ENCODE results near the gene FANCD2. TPM values are rescaled to one million over a fixed set of nuclear protein-coding genes. Genes with fewer than 3 reads are reported as not detected.
"Not testable (repeated sequence)": the region's sequence is repeated elsewhere in the genome, so short reads cannot be mapped to it uniquely, and the experiment has no call there.

Gene FANCD2
- total and polyA plus RNA-seq, 2 experiments from 2014 or later, result 3.8 to 6.1 TPM

GRCh38 chr3:10088256-10088655 lies 62.0 kb downstream of the FANCD2 start:
- Histone ChIP-seq H3K36me3 (ENCODE audit: low read depth) (no peaks in the 10 kb centered on the region), H3F3A (ENCODE audit: insufficient read depth) (no peaks in the 10 kb centered on the region), H3K4me3 (no peak overlapping the region), H3K4me1 (ENCODE audit: insufficient read depth) (no peaks in the 10 kb centered on the region), H3K27ac (no peak overlapping the region), H3K9ac (no peak overlapping the region), H3K79me2 (ENCODE audit: insufficient read depth) (no peaks in the 10 kb centered on the region), H3K9me3 (ENCODE audit: low read depth) (no peaks in the 10 kb centered on the region), H3K9me2 (ENCODE audit: insufficient read depth) (no peaks in the 10 kb centered on the region), H2AFZ (no peak overlapping the region), H3K27me3 (replicated peaks; ENCODE audit: insufficient read depth) (no peaks in the 10 kb centered on the region), H3K4me2 (ENCODE audit: unreplicated experiment) (no peak overlapping the region), H4K20me1 (ENCODE audit: insufficient read depth) (no peaks in the 10 kb centered on the region)
- 85 to 95% methylated on average over 4 of the region's 4 CpGs for WGBS, 2 experiments (ENCODE audit: low coverage in 1 of 2, low lambda C conversion rate in 2 of 2, missing lambda C conversion rate in 2 of 2)
- in situ Hi-C loops (cut with MboI), result no loop called here
- TF ChIP-seq EZH2phosphoT487 (IDR thresholded peaks at IDR 0.05; ENCODE audit: insufficient read depth, low read depth), result no peak
- TF ChIP-seq EZH2 (IDR thresholded peaks at IDR 0.05; ENCODE audit: insufficient read depth, poor library complexity, severe bottlenecking), result no peak
- DNase-seq, result peak; percentile 13

- H3K9me2 ChIP-seq (ENCODE audit: insufficient read depth), result no peaks in the 10 kb centered on the region
- in situ Hi-C loops (cut with MboI), result no loop called here
- H3K4me2 ChIP-seq (ENCODE audit: unreplicated experiment), result no peak overlapping the region
- no peaks in the 10 kb centered on the region for H3K27me3 ChIP-seq (replicated peaks; ENCODE audit: insufficient read depth)
- no peaks in the 10 kb centered on the region for H4K20me1 ChIP-seq (ENCODE audit: insufficient read depth)
- no peaks in the 10 kb centered on the region for H3K9me3 ChIP-seq (ENCODE audit: low read depth)
- H3F3A ChIP-seq (ENCODE audit: insufficient read depth), result no peaks in the 10 kb centered on the region
- no peak overlapping the region for H2AFZ ChIP-seq
- 97% methylated on average over 6 of the region's 6 CpGs for WGBS, 2 experiments (ENCODE audit: low coverage in 1 of 2, low lambda C conversion rate in 2 of 2, missing lambda C conversion rate in 2 of 2)
- no peak overlapping the region for H3K4me3 ChIP-seq
- TF ChIP-seq EZH2phosphoT487 (IDR thresholded peaks at IDR 0.05; ENCODE audit: insufficient read depth, low read depth) (no peak), EZH2 (IDR thresholded peaks at IDR 0.05; ENCODE audit: insufficient read depth, poor library complexity, severe bottlenecking) (no peak)
- H3K9ac ChIP-seq, result no peak overlapping the region
- no peaks in the 10 kb centered on the region for H3K4me1 ChIP-seq (ENCODE audit: insufficient read depth)
- no peaks in the 10 kb centered on the region for H3K36me3 ChIP-seq (ENCODE audit: low read depth)
- H3K79me2 ChIP-seq (ENCODE audit: insufficient read depth), result no peaks in the 10 kb centered on the region
- no peak for DNase-seq
- no peak overlapping the region for H3K27ac ChIP-seq
Measured at GRCh38 chr3:10090179-10090578, 63.9 kb downstream of the FANCD2 start.

- H2AFZ ChIP-seq; H3K27ac ChIP-seq; H3K79me2 ChIP-seq (ENCODE audit: insufficient read depth); in situ Hi-C loops (cut with MboI); H3K9me2 ChIP-seq (ENCODE audit: insufficient read depth); DNase-seq; H4K20me1 ChIP-seq (ENCODE audit: insufficient read depth); H3K9me3 ChIP-seq (ENCODE audit: low read depth); H3K36me3 ChIP-seq (ENCODE audit: low read depth); H3F3A ChIP-seq (ENCODE audit: insufficient read depth); H3K4me1 ChIP-seq (ENCODE audit: insufficient read depth); H3K4me2 ChIP-seq (ENCODE audit: unreplicated experiment); H3K27me3 ChIP-seq (replicated peaks; ENCODE audit: insufficient read depth); H3K9ac ChIP-seq; H3K4me3 ChIP-seq: not testable (repeated sequence)
- 93 to 100% methylated on average over 1 of the region's 1 CpG for WGBS, 2 experiments (ENCODE audit: low coverage in 1 of 2, low lambda C conversion rate in 2 of 2, missing lambda C conversion rate in 2 of 2)
Measured at GRCh38 chr3:10090774-10091173, 64.5 kb downstream of the FANCD2 start.

GRCh38 chr3:10091387-10091786 lies 65.2 kb downstream of the FANCD2 start:
- H3K4me1 ChIP-seq (ENCODE audit: insufficient read depth); H3K79me2 ChIP-seq (ENCODE audit: insufficient read depth); H3K9me3 ChIP-seq (ENCODE audit: low read depth); in situ Hi-C loops (cut with MboI); H3K27me3 ChIP-seq (replicated peaks; ENCODE audit: insufficient read depth); H3K36me3 ChIP-seq (ENCODE audit: low read depth); H3K4me2 ChIP-seq (ENCODE audit: unreplicated experiment); H3K9me2 ChIP-seq (ENCODE audit: insufficient read depth); DNase-seq; H2AFZ ChIP-seq; H3K4me3 ChIP-seq; H3K27ac ChIP-seq; H3K9ac ChIP-seq; H4K20me1 ChIP-seq (ENCODE audit: insufficient read depth); H3F3A ChIP-seq (ENCODE audit: insufficient read depth): not testable (repeated sequence)
- WGBS, 2 experiments (ENCODE audit: low coverage in 1 of 2, low lambda C conversion rate in 2 of 2, missing lambda C conversion rate in 2 of 2), result 81 to 95% methylated on average over 2 of the region's 2 CpGs

GRCh38 chr3:10093678-10094077 lies 67.4 kb downstream of the FANCD2 start:
- no peaks in the 10 kb centered on the region for H3K36me3 ChIP-seq (ENCODE audit: low read depth)
- no peak overlapping the region for H3K4me2 ChIP-seq (ENCODE audit: unreplicated experiment)
- H3K9me3 ChIP-seq (ENCODE audit: low read depth), result no peaks in the 10 kb centered on the region
- H3K27ac ChIP-seq, result no peak overlapping the region
- DNase-seq, result peak; percentile 9
- in situ Hi-C loops (cut with MboI), result no loop called here
- H3K79me2 ChIP-seq (ENCODE audit: insufficient read depth), result no peaks in the 10 kb centered on the region
- no peaks in the 10 kb centered on the region for H4K20me1 ChIP-seq (ENCODE audit: insufficient read depth)
- no peak overlapping the region for H3K9ac ChIP-seq
- H3K9me2 ChIP-seq (ENCODE audit: insufficient read depth), result no peaks in the 10 kb centered on the region
- H3K4me1 ChIP-seq (ENCODE audit: insufficient read depth), result no peaks in the 10 kb centered on the region
- H3K4me3 ChIP-seq, result no peak overlapping the region
- WGBS, 2 experiments (ENCODE audit: low coverage in 1 of 2, low lambda C conversion rate in 2 of 2, missing lambda C conversion rate in 2 of 2), result 98 to 99% methylated on average over 3 of the region's 3 CpGs
- TF ChIP-seq EZH2 (IDR thresholded peaks at IDR 0.05; ENCODE audit: insufficient read depth, poor library complexity, severe bottlenecking) (no peak), EZH2phosphoT487 (IDR thresholded peaks at IDR 0.05; ENCODE audit: insufficient read depth, low read depth) (no peak)
- no peaks in the 10 kb centered on the region for H3F3A ChIP-seq (ENCODE audit: insufficient read depth)
- H2AFZ ChIP-seq, result no peak overlapping the region
- no peaks in the 10 kb centered on the region for H3K27me3 ChIP-seq (replicated peaks; ENCODE audit: insufficient read depth)

Data from GM23248 (cell line).